HUES48 (cell line): ENCODE measurements around the gene COQ3.
A peak's percentile ranks its signal among the peaks of the same experiment; 100 is the strongest.

Experiments used
- H3K27ac ChIP-seq: one replicate; pipeline ENCODE4 v1.7.0; 2013; ENCODE audit warnings: low read depth, low read length, inconsistent platforms
- H3K27me3 ChIP-seq: 2 replicates; pipeline ENCODE4 v1.6.1; 2013; ENCODE audit warnings: mild to moderate bottlenecking, low read length; ENCODE audit not compliant: control insufficient read depth, insufficient read depth
- H3K36me3 ChIP-seq: 2 replicates; pipeline ENCODE4 v1.6.1; 2013; ENCODE audit warnings: low read length; ENCODE audit not compliant: control insufficient read depth, insufficient read depth
- H3K4me1 ChIP-seq: 2 replicates; pipeline ENCODE4 v1.6.1; 2013; ENCODE audit warnings: mild to moderate bottlenecking, low read length; ENCODE audit not compliant: control insufficient read depth, insufficient read depth
- H3K4me3 ChIP-seq: 2 replicates; pipeline ENCODE4 v1.5.1; 2013; ENCODE audit warnings: mild to moderate bottlenecking, low read depth, low read length
- H3K9ac ChIP-seq: 2 replicates; pipeline ENCODE4 v1.6.1; 2013; ENCODE audit warnings: mild to moderate bottlenecking, low read depth, low read length, moderate library complexity
- H3K9me3 ChIP-seq: 2 replicates; pipeline ENCODE4 v1.6.1; 2013; ENCODE audit warnings: low read length; ENCODE audit not compliant: control insufficient read depth, insufficient read depth

The COQ3 gene

GRCh38 chr6:99378636-99379035, 15.4 kb downstream of the COQ3 start:
- H3K36me3 ChIP-seq = no peaks in the 10 kb centered on the region
- H3K27me3 ChIP-seq = no peaks in the 10 kb centered on the region
- no peaks in the 10 kb centered on the region for H3K9me3 ChIP-seq
- no peak overlapping the region for H3K4me3 ChIP-seq
- no peak overlapping the region for H3K9ac ChIP-seq
- H3K4me1 ChIP-seq = no peaks in the 10 kb centered on the region
- H3K27ac ChIP-seq = no peak overlapping the region

GRCh38 chr6:99369533-99369932, 24.5 kb downstream of the COQ3 start:
- no peaks in the 10 kb centered on the region for H3K27me3 ChIP-seq
- no peaks in the 10 kb centered on the region for H3K36me3 ChIP-seq
- peaks cover 11% of the 10 kb centered on the region for H3K4me1 ChIP-seq
- no peak overlapping the region for H3K9ac ChIP-seq
- no peaks in the 10 kb centered on the region for H3K9me3 ChIP-seq
- no peak overlapping the region for H3K27ac ChIP-seq
- no peak overlapping the region for H3K4me3 ChIP-seq

- peaks cover 11% of the 10 kb centered on the region for H3K4me1 ChIP-seq
- H3K9me3 ChIP-seq = no peaks in the 10 kb centered on the region
- no peaks in the 10 kb centered on the region for H3K27me3 ChIP-seq
- H3K9ac ChIP-seq = no peak overlapping the region
- H3K27ac ChIP-seq = no peak overlapping the region
- no peaks in the 10 kb centered on the region for H3K36me3 ChIP-seq
- no peak overlapping the region for H3K4me3 ChIP-seq
Measured at GRCh38 chr6:99366852-99367251, 27.1 kb downstream of the COQ3 start.

GRCh38 chr6:99364026-99364425, 30.0 kb downstream of the COQ3 start:
- no peak overlapping the region for H3K9ac ChIP-seq
- H3K36me3 ChIP-seq = no peaks in the 10 kb centered on the region
- no peak overlapping the region for H3K27ac ChIP-seq
- no peak overlapping the region for H3K4me3 ChIP-seq
- H3K27me3 ChIP-seq = no peaks in the 10 kb centered on the region
- no peaks in the 10 kb centered on the region for H3K4me1 ChIP-seq
- H3K9me3 ChIP-seq = no peaks in the 10 kb centered on the region

- Histone ChIP-seq H3K4me3 (no peak overlapping the region), H3K27me3 (no peaks in the 10 kb centered on the region), H3K9ac (no peak overlapping the region), H3K9me3 (no peaks in the 10 kb centered on the region), H3K36me3 (no peaks in the 10 kb centered on the region), H3K4me1 (no peaks in the 10 kb centered on the region), H3K27ac (no peak overlapping the region)
Measured at GRCh38 chr6:99362678-99363268, 31.2 kb downstream of the COQ3 start.

GRCh38 chr6:99359800-99360199, 34.2 kb downstream of the COQ3 start:
- no peaks in the 10 kb centered on the region for H3K27me3 ChIP-seq
- H3K27ac ChIP-seq = no peak overlapping the region
- H3K4me3 ChIP-seq = no peak overlapping the region
- no peaks in the 10 kb centered on the region for H3K4me1 ChIP-seq
- no peaks in the 10 kb centered on the region for H3K36me3 ChIP-seq
- no peaks in the 10 kb centered on the region for H3K9me3 ChIP-seq
- H3K9ac ChIP-seq = no peak overlapping the region

GRCh38 chr6:99356641-99357040, 37.4 kb downstream of the COQ3 start:
- Histone ChIP-seq H3K27me3 (no peaks in the 10 kb centered on the region), H3K4me1 (no peaks in the 10 kb centered on the region), H3K27ac (no peak overlapping the region), H3K4me3 (no peak overlapping the region), H3K9ac (no peak overlapping the region), H3K36me3 (no peaks in the 10 kb centered on the region), H3K9me3 (no peaks in the 10 kb centered on the region)

- no peaks in the 10 kb centered on the region for H3K36me3 ChIP-seq
- no peak overlapping the region for H3K27ac ChIP-seq
- H3K9me3 ChIP-seq = no peaks in the 10 kb centered on the region
- no peak overlapping the region for H3K9ac ChIP-seq
- H3K4me3 ChIP-seq = no peak overlapping the region
- H3K27me3 ChIP-seq = peaks cover 5% of the 10 kb centered on the region; the same call in 1 of the 2 replicates
- H3K4me1 ChIP-seq = peaks cover 11% of the 10 kb centered on the region
Measured at GRCh38 chr6:99354983-99355382, 39.0 kb downstream of the COQ3 start.

GRCh38 chr6:99353126-99353525, 40.9 kb downstream of the COQ3 start:
- Histone ChIP-seq H3K27ac (no peak overlapping the region), H3K27me3 (peaks cover 5% of the 10 kb centered on the region; the same call in 1 of the 2 replicates), H3K4me3 (no peak overlapping the region), H3K9ac (no peak overlapping the region), H3K4me1 (peaks cover 16% of the 10 kb centered on the region), H3K36me3 (no peaks in the 10 kb centered on the region), H3K9me3 (no peaks in the 10 kb centered on the region)

- Histone ChIP-seq H3K4me1 (peaks cover 25% of the 10 kb centered on the region), H3K27ac (no peak overlapping the region), H3K4me3 (peak overlapping the region; percentile 82), H3K9ac (no peak overlapping the region), H3K36me3 (no peaks in the 10 kb centered on the region), H3K27me3 (peaks cover 5% of the 10 kb centered on the region; the same call in 1 of the 2 replicates), H3K9me3 (no peaks in the 10 kb centered on the region)
Measured at GRCh38 chr6:99350573-99350972, 43.4 kb downstream of the COQ3 start.

GRCh38 chr6:99349171-99350141, 44.5 kb downstream of the COQ3 start, which contains the start of gene FAXC:
Gene FAXC, minus strand, starts transcription at chr6:99349674. Its CDS starts 302 bp downstream, at chr6:99349372.
- Histone ChIP-seq H3K4me3 (peak within 1 kb of the TSS; percentile 82), H3K27me3 (peaks cover 5% of the 10 kb centered on the region; the same call in 1 of the 2 replicates), H3K27ac (peak within 1 kb of the TSS; percentile 59), H3K4me1 (peaks cover 28% of the 10 kb centered on the region), H3K9me3 (no peaks in the 10 kb centered on the region), H3K36me3 (no peaks in the 10 kb centered on the region), H3K9ac (peak within 1 kb of the TSS; percentile 85)
